ENCODE results near the gene TOLLIP. TPM values are rescaled to one million over a fixed set of nuclear protein-coding genes. Genes with fewer than 3 reads are reported as not detected.

The TOLLIP gene
- total RNA-seq, 1 experiment from 2014 or later = 32.3 TPM

GRCh38 chr11:1281326-1281973 is 28.0 kb downstream of the TOLLIP start:
- H2AFZ ChIP-seq (ENCODE audit: low read length) = no peak overlapping the region
- H3K56ac ChIP-seq (ENCODE audit: insufficient read length, low read depth, low read length) = no peak overlapping the region
- Mint-ChIP-seq H3K9me3 (no peaks in the 10 kb centered on the region), H3K36me3 (ENCODE audit: insufficient read depth in 1 of 3, low read depth in 3 of 3) (peaks cover 8 to 38% (median 25%) of the 10 kb centered on the region in 3 experiments; a peak in 6 of 7 replicates), H3K27ac (peak overlapping the region in 2 of 3 experiments; percentile 80 to 90; a peak in 3 of 7 replicates), H3K27me3 (ENCODE audit: low read depth) (no peaks in the 10 kb centered on the region), H3K4me1 (peaks cover 5% of the 10 kb centered on the region in 2 experiments; a peak in 3 of 4 replicates), H3K4me3 (no peak overlapping the region)
- no peaks in the 10 kb centered on the region for H3K79me2 ChIP-seq (ENCODE audit: insufficient read depth, low read length)
- no peak overlapping the region for H2BK120ac ChIP-seq (ENCODE audit: low read depth, low read length, poor library complexity, severe bottlenecking)
- no peak overlapping the region for H2BK5ac ChIP-seq (ENCODE audit: insufficient read length, low read length)
- H4K8ac ChIP-seq (replicated peaks; ENCODE audit: insufficient read length, low read depth, low read length) = no peak overlapping the region
- no peak overlapping the region for H3T11ph ChIP-seq (ENCODE audit: low read length)
- TF ChIP-seq, protein P1, sequence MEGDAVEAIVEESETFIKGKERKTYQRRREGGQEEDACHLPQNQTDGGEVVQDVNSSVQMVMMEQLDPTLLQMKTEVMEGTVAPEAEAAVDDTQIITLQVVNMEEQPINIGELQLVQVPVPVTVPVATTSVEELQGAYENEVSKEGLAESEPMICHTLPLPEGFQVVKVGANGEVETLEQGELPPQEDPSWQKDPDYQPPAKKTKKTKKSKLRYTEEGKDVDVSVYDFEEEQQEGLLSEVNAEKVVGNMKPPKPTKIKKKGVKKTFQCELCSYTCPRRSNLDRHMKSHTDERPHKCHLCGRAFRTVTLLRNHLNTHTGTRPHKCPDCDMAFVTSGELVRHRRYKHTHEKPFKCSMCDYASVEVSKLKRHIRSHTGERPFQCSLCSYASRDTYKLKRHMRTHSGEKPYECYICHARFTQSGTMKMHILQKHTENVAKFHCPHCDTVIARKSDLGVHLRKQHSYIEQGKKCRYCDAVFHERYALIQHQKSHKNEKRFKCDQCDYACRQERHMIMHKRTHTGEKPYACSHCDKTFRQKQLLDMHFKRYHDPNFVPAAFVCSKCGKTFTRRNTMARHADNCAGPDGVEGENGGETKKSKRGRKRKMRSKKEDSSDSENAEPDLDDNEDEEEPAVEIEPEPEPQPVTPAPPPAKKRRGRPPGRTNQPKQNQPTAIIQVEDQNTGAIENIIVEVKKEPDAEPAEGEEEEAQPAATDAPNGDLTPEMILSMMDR (conservative IDR thresholded peaks at IDR 0.05) = no peak
- no peak overlapping the region for H3K18ac ChIP-seq (ENCODE audit: insufficient read length, low read depth, low read length)
- H2BK12ac ChIP-seq (ENCODE audit: insufficient read length, low read depth, low read length) = no peak overlapping the region
- no peak overlapping the region for H3K23ac ChIP-seq (ENCODE audit: insufficient read length, low read depth, low read length)
- H3K9me3 ChIP-seq (ENCODE audit: control insufficient read depth, low read depth, low read length) = no peaks in the 10 kb centered on the region
- no peak overlapping the region for H3K14ac ChIP-seq (ENCODE audit: insufficient read depth, low read length)
- H2AK5ac ChIP-seq (ENCODE audit: insufficient read length, low read length) = no peak overlapping the region
- H3K23me2 ChIP-seq (ENCODE audit: insufficient read length, low read depth, low read length, poor library complexity, severe bottlenecking) = no peaks in the 10 kb centered on the region
- no peak overlapping the region for H3K4me2 ChIP-seq (ENCODE audit: insufficient read depth, insufficient read length, low read length)
- no peak overlapping the region for H3K4ac ChIP-seq (ENCODE audit: low read depth, low read length)
- no peak overlapping the region for H4K5ac ChIP-seq (ENCODE audit: insufficient read length, low read depth, low read length)
- no peak overlapping the region for H2BK15ac ChIP-seq (ENCODE audit: low read depth, low read length)
- H4K91ac ChIP-seq (ENCODE audit: insufficient read length, low read depth, low read length) = no peak overlapping the region
- no peaks in the 10 kb centered on the region for H3K79me1 ChIP-seq (ENCODE audit: insufficient read depth, low read depth, low read length, poor library complexity, severe bottlenecking)
- H3K27me3 ChIP-seq (ENCODE audit: insufficient read depth, low read length) = no peaks in the 10 kb centered on the region
- H3K9ac ChIP-seq (ENCODE audit: extremely low read depth, insufficient read length, low read length) = no peak overlapping the region
- H3K27ac ChIP-seq (ENCODE audit: insufficient read length, low read depth, low read length) = no peak overlapping the region
- no peaks in the 10 kb centered on the region for H3K4me1 ChIP-seq (ENCODE audit: insufficient read depth, low read length)
- no peak overlapping the region for H2BK20ac ChIP-seq (ENCODE audit: low read depth, low read length, poor library complexity, severe bottlenecking)
- no peak for DNase-seq
- no CpG with 5 or more reads among the region's 33 CpGs for WGBS (ENCODE audit: extremely low coverage, insufficient read length, low lambda C conversion rate)
- no peaks in the 10 kb centered on the region for H4K20me1 ChIP-seq (ENCODE audit: control insufficient read depth, insufficient read depth, insufficient read length)

All from H9 (cell line).